Measurements from ENCODE around the gene KCTD21. TPM values are rescaled to one million over a fixed set of nuclear protein-coding genes. Genes with fewer than 3 reads are reported as not detected.

The KCTD21 gene
- total RNA-seq, 2 experiments from 2014 or later = 7.1 to 8.6 TPM

Other genes with a start within 250 kb of the KCTD21 start
- gene INTS4, start 194.0 kb downstream of the KCTD21 start, total RNA-seq = 10 to 100 TPM; 53.9 to 56.8 TPM
- gene KCTD14, start 165.3 kb downstream of the KCTD21 start, total RNA-seq = under 1 TPM in 1 of 2 experiments, not detected in 1; 0.22 TPM
- not detected for gene THRSP, start 124.8 kb downstream of the KCTD21 start, total RNA-seq
- 100 to 1,000 TPM; 162 to 163 TPM for gene NDUFC2, start 108.8 kb downstream of the KCTD21 start, total RNA-seq
- 10 to 100 TPM; 36.7 to 44.3 TPM for gene ALG8, start 49.0 kb downstream of the KCTD21 start, total RNA-seq
- 10 to 100 TPM; 13.4 to 13.5 TPM for gene USP35, start 293 bp upstream of the KCTD21 start, total RNA-seq
- gene GAB2, start 229.2 kb upstream of the KCTD21 start, total RNA-seq = 1 to 10 TPM; 7.1 to 7.5 TPM